GM12878 (cell line): ENCODE measurements around the gene NUBP1. TPM values are rescaled to one million over a fixed set of nuclear protein-coding genes. Genes with fewer than 3 reads are reported as not detected.

Experiments used
- ATF7 ChIP-seq: fragments of 450-650 bp; IDR thresholded peaks from 2 replicates; pipeline ENCODE4 v1.6.1; 2016; ENCODE audit warnings: low read depth, mild to moderate bottlenecking
- CHD2 ChIP-seq: IDR thresholded peaks from 2 replicates; pipeline ENCODE4 v1.6.1; 2011; ENCODE audit warnings: low read depth, low read length, improper control_type of control experiment, borderline replicate concordance
- CTCF ChIP-seq, 3 experiments: IDR thresholded peaks in 2 of 3; conservative IDR thresholded peaks in 1 of 3; 2 replicates each; pipeline ENCODE4 v1.5.1; 2011; ENCODE audit warnings: low read depth in 3 of 3, low read length in 3 of 3, mild to moderate bottlenecking in 3 of 3, control low read depth in 2 of 3, moderate library complexity in 2 of 3, inconsistent platforms in 1 of 3, mixed read lengths in 1 of 3; ENCODE audit not compliant: control insufficient read depth in 2 of 3, insufficient read depth in 1 of 3; ENCODE audit errors: extremely low read depth in 1 of 3
- E2F4 ChIP-seq: IDR thresholded peaks from 2 replicates; pipeline ENCODE4 v1.6.1; 2012; ENCODE audit warnings: low read depth, low read length, improper control_type of control experiment
- EED ChIP-seq: sonication (generic); IDR thresholded peaks from 2 replicates; pipeline ENCODE4 v1.6.1; 2016; ENCODE audit warnings: antibody characterized with exemption, low read depth
- EP300 ChIP-seq, 2 experiments: fragments of 150-350 bp in 1 of 2; IDR thresholded peaks; 2 replicates each; pipeline ENCODE4 v1.6.1; 2011 to 2012; ENCODE audit warnings: low read depth in 2 of 2, low read length in 2 of 2, borderline replicate concordance in 1 of 2, improper control_type of control experiment in 1 of 2, inconsistent platforms in 1 of 2; ENCODE audit not compliant: control insufficient read depth in 1 of 2
- GABPA ChIP-seq: IDR thresholded peaks from 2 replicates; pipeline ENCODE4 v1.6.1; 2014; ENCODE audit warnings: antibody characterized with exemption, low read depth, mild to moderate bottlenecking, inconsistent platforms
- MEF2B ChIP-seq: fragments of 450-650 bp; IDR thresholded peaks from 2 replicates; pipeline ENCODE4 v1.6.1; 2018; ENCODE audit warnings: mild to moderate bottlenecking, moderate library complexity; ENCODE audit not compliant: partially characterized antibody, poor library complexity, severe bottlenecking
- MTA3 ChIP-seq: IDR thresholded peaks from 2 replicates; pipeline ENCODE4 v1.6.1; 2012; ENCODE audit warnings: low read length, inconsistent platforms, borderline replicate concordance
- MYC ChIP-seq: IDR thresholded peaks from 2 replicates; pipeline ENCODE4 v1.6.1; 2011; ENCODE audit warnings: mild to moderate bottlenecking, low read length, moderate library complexity, inconsistent platforms; ENCODE audit not compliant: insufficient read depth, insufficient replicate concordance, insufficient read length, severe bottlenecking
- NFIC ChIP-seq: IDR thresholded peaks from 2 replicates; pipeline ENCODE4 v1.6.1; 2012; ENCODE audit warnings: low read depth, mild to moderate bottlenecking, inconsistent platforms, low read length, moderate library complexity
- PKNOX1 ChIP-seq: fragments of 450-650 bp; IDR thresholded peaks from 2 replicates; pipeline ENCODE4 v1.6.1; 2016; ENCODE audit warnings: mild to moderate bottlenecking
- PML ChIP-seq: IDR thresholded peaks from 2 replicates; pipeline ENCODE4 v1.6.1; 2012; ENCODE audit warnings: low read length, inconsistent platforms
- POU2F2 ChIP-seq: IDR thresholded peaks from 3 replicates; pipeline ENCODE4 v1.6.1; 2011; ENCODE audit warnings: low read depth, mild to moderate bottlenecking, low read length, borderline replicate concordance
- RAD21 ChIP-seq: IDR thresholded peaks from 2 replicates; pipeline ENCODE4 v1.6.1; 2011; ENCODE audit warnings: mild to moderate bottlenecking, low read depth, low read length, moderate library complexity; ENCODE audit not compliant: insufficient read depth
- RELA ChIP-seq: fragments of 450-650 bp; IDR thresholded peaks from 2 replicates; pipeline ENCODE4 v1.8.0; 2014; ENCODE audit warnings: borderline replicate concordance; ENCODE audit not compliant: partially characterized antibody
- ZBTB4 ChIP-seq: fragments of 450-650 bp; formaldehyde crosslinking; IDR thresholded peaks from 2 replicates; pipeline ENCODE4 v1.4.0; 2022; ENCODE audit warnings: mild to moderate bottlenecking, moderate library complexity
- ZNF687 ChIP-seq: fragments of 450-650 bp; IDR thresholded peaks from 2 replicates; pipeline ENCODE4 v1.6.1; 2017; ENCODE audit warnings: mild to moderate bottlenecking, moderate library complexity
- polyA plus RNA-seq, 11 experiments: library from polyadenylated mRNA; depleted of rRNA in 4 of 11; unstranded in 6 of 11; stranded (reverse) in 5 of 11; fragments of >200 nt; fragmentation: Nextera tagmentation in 4 of 11; fragmentation: Illumina TruSeq in 1 of 11; extraction: Ambion mirVana in 4 of 11; extraction: Trizol in 1 of 11; gene quantifications; 1 replicate in 1 of 11; 2 replicates in 10 of 11; pipeline versions ENCODE4 v1.2.1 to v1.2.3, GENCODE V29; 2011 to 2016; ENCODE audit warnings: inconsistent platforms in 2 of 11, missing spikeins in 2 of 11, low read depth in 1 of 11
- total RNA-seq, 4 experiments: library from RNA; depleted of rRNA in 3 of 4; stranded (reverse); fragments of >200 nt in 3 of 4; fragmentation: Illumina TruSeq in 1 of 4; extraction: Trizol in 1 of 4; gene quantifications; 2 replicates each; pipeline versions ENCODE4 v1.2.1 to v1.2.3, GENCODE V29; 2013 to 2021

The NUBP1 gene
- total and polyA plus RNA-seq, 10 of the 15 experiments (the other 5 are each of a cell fraction or from before 2014, with no cell fraction given) = 31.0 to 74.9 (median 58.3) TPM

- TF ChIP-seq PKNOX1 = no peak
- TF ChIP-seq CHD2 = no peak
- TF ChIP-seq ATF7 = no peak
- peak in 1 of 2 experiments; percentile 33; a peak in 1 of 4 replicates for TF ChIP-seq EP300 (IDR thresholded peaks at IDR 0.05; ENCODE audit: borderline replicate concordance in 1 of 2, control insufficient read depth in 1 of 2, low read depth in 2 of 2, low read length in 2 of 2)
- TF ChIP-seq MEF2B = peak; percentile 23
- TF ChIP-seq EED = peak; percentile 39
- no peak for TF ChIP-seq PML
- TF ChIP-seq E2F4 = no peak
- TF ChIP-seq POU2F2 = no peak
- no peak for TF ChIP-seq RELA
- peak; percentile 85 for TF ChIP-seq ZNF687
- no peak for TF ChIP-seq MYC
- no peak for TF ChIP-seq MTA3
- TF ChIP-seq ZBTB4 = no peak
- TF ChIP-seq GABPA = no peak
- no peak for TF ChIP-seq RAD21
- TF ChIP-seq NFIC = peak; percentile 59; the same call in 1 of the 2 replicates
- TF ChIP-seq CTCF (IDR thresholded peaks at IDR 0.05 in 2 of 3, conservative IDR thresholded peaks at IDR 0.05 in 1 of 3; ENCODE audit: control insufficient read depth in 2 of 3, extremely low read depth in 1 of 3, insufficient read depth in 1 of 3, low read depth in 3 of 3, low read length in 3 of 3) = no peak
These were observed 64.6 kb downstream of the NUBP1 start (continued) for GRCh38 chr16:10808218-10808617.
